Aorta (tissue), 5 donors: ENCODE measurements around the gene TMEM164. TPM values are rescaled to one million over a fixed set of nuclear protein-coding genes. Genes with fewer than 3 reads are reported as not detected.

ENCODE experiments used
- ATAC-seq: fragments of 200-7000 bp; cut with Tn5 transposase; one replicate; pipeline ENCODE4 v1.9.1; 2022; ENCODE audit warnings: moderate library complexity; ENCODE audit not compliant: low FRiP score
- DNase-seq, 2 donors: peaks; one replicate each; pipeline ENCODE4 v3.0.0-alpha.2; 2020
- H3K27ac ChIP-seq, 2 donors: one replicate each; pipeline ENCODE4 v1.5.1; 2013; ENCODE audit warnings: low read length in 2 of 2, mild to moderate bottlenecking in 2 of 2, moderate library complexity in 2 of 2, control low read depth in 1 of 2, inconsistent platforms in 1 of 2, low read depth in 1 of 2
- H3K27me3 ChIP-seq, 2 donors: one replicate each; pipeline ENCODE4 v1.6.1; 2013; ENCODE audit warnings: control low read depth in 1 of 2, low read length in 1 of 2, mild to moderate bottlenecking in 1 of 2, moderate library complexity in 1 of 2; ENCODE audit not compliant: insufficient read depth in 2 of 2, control insufficient read depth in 1 of 2
- H3K36me3 ChIP-seq, 2 donors: one replicate each; pipeline ENCODE4 v1.6.1; 2013; ENCODE audit warnings: control low read depth in 1 of 2, low read length in 1 of 2, mild to moderate bottlenecking in 1 of 2; ENCODE audit not compliant: insufficient read depth in 2 of 2, control insufficient read depth in 1 of 2
- H3K4me1 ChIP-seq, 2 donors: one replicate each; pipeline ENCODE4 v1.6.1; 2013; ENCODE audit warnings: low read length in 2 of 2, control low read depth in 1 of 2, mild to moderate bottlenecking in 1 of 2, moderate library complexity in 1 of 2; ENCODE audit not compliant: insufficient read depth in 2 of 2, control insufficient read depth in 1 of 2
- H3K4me3 ChIP-seq, 2 donors: one replicate each; pipeline ENCODE4 v1.5.1; 2013; ENCODE audit warnings: low read length in 2 of 2, control low read depth in 1 of 2, mild to moderate bottlenecking in 1 of 2
- H3K9me3 ChIP-seq: one replicate; pipeline ENCODE4 v1.6.1; 2013; ENCODE audit warnings: mild to moderate bottlenecking, low read length; ENCODE audit not compliant: control insufficient read depth
- WGBS, 2 donors: extraction: QIAGEN DNeasy Blood & Tissue Kit; methylation state at CpG; one replicate each; pipeline ENCODE4 v1.1.7; 2013; 5-methylcytosine and 5-hydroxymethylcytosine counted together
- intact Hi-C, 2 donors: fragments of 100-400 bp; cut with DNase I; formaldehyde crosslinking; loops; one replicate each; pipeline versions ENCODE4 v1.14.2 to v1.15.0; 2022
- polyA plus RNA-seq, 2 donors: library from polyadenylated mRNA; stranded (reverse); fragments of 200-250 nt; gene quantifications; one replicate each; pipeline ENCODE4 v1.2.3, GENCODE V29; 2013
- total RNA-seq, 2 donors: library from RNA; stranded (reverse); fragmentation: NEBNext Ultra II Directional; extraction: Animal tissue kit (Norgen Biotek cat#: 25700); gene quantifications; one replicate each; pipeline ENCODE4 v1.2.1, GENCODE V29; 2021
- donor health status: healthy with polysubstance abuse.
- donor health status: Bipolar disorder and iron deficiency.
- donor health status: DM: no; HTN: no; CAD: no.
- donor health status: DM: no; HTN: no; CAD: no.
- donor health status: DM: yes; HTN: yes; CAD: no.

The TMEM164 gene
- total and polyA plus RNA-seq, 4 donors: 7.8 to 18.3 (median 11.2) TPM

DNA sequence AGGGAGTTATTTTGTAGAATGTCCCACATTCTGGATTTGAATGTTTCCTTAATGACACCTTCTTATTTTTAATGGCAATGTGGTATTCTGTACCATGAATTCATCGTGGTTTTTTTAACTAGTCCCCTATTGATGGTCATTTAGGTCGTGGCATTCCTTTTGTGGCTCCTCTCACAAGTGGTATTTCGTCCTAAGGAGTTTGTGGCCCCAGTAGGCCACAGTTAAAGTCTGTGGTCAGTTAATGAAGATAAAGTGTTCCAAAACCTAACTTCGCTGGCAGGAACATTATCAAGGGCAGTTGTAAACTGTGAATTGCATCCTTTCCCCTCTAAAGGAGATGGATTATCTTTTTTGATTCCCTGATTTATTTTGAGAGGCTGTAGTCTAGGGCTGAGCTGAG lies 133.2 kb downstream of the TMEM164 start:
- Histone ChIP-seq H3K27ac (no peak overlapping the region), H3K36me3 (no peaks in the 10 kb centered on the region), H3K9me3 (no peaks in the 10 kb centered on the region), H3K4me3 (no peak overlapping the region), H3K4me1 (no peaks in the 10 kb centered on the region), H3K27me3 (no peaks in the 10 kb centered on the region)
- no peak for DNase-seq
- 57 to 96% methylated on average over 4 of the region's 4 CpGs for WGBS, 2 donors
- intact Hi-C loops: no loop called here
- ATAC-seq: no peak

- no peaks in the 10 kb centered on the region for H3K36me3 ChIP-seq
- H3K4me3 ChIP-seq: no peak overlapping the region
- no peaks in the 10 kb centered on the region for H3K9me3 ChIP-seq
- no peaks in the 10 kb centered on the region for H3K27me3 ChIP-seq
- H3K4me1 ChIP-seq: no peaks in the 10 kb centered on the region
- DNase-seq (no peak), ATAC-seq (no peak)
- intact Hi-C loops: no loop called here
- H3K27ac ChIP-seq: no peak overlapping the region
- WGBS, 2 donors: 88 to 99% methylated on average over 3 of the region's 3 CpGs
These were observed 135.6 kb downstream of the TMEM164 start for GRCh38 chrX:110138557-110138956.

DNA sequence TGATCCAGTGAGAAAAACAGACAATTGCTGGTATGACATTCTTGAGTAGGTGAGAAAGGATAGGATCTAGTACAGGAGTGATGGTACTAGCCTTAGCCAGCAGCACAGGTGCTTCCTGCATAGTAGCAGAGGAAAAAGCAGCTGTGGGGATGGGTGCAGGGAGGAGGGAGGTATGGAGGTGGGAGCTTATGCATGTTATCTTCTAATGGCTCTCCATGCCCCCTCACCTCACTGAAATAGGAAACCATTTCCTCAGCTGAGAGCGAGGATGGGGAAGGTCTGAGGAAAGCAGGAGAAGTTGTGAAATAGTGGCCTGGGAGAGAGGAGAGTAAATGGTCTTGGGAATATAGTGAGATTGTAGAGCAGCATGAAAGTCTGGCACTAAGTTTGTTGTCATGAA lies 136.3 kb downstream of the TMEM164 start:
- no peaks in the 10 kb centered on the region for H3K4me1 ChIP-seq
- 36 to 100% methylated on average over 1 of the region's 1 CpG for WGBS, 2 donors
- H3K27me3 ChIP-seq: no peaks in the 10 kb centered on the region
- H3K36me3 ChIP-seq: no peaks in the 10 kb centered on the region
- ATAC-seq (no peak), DNase-seq (no peak)
- no peak overlapping the region for H3K4me3 ChIP-seq
- no peak overlapping the region for H3K27ac ChIP-seq
- no peaks in the 10 kb centered on the region for H3K9me3 ChIP-seq
- intact Hi-C loops: no loop called here

GRCh38 chrX:110142096-110142495 lies 139.2 kb downstream of the TMEM164 start:
- Histone ChIP-seq H3K4me3 (no peak overlapping the region), H3K4me1 (peaks cover 0 to 2% of the 10 kb centered on the region in 2 donors), H3K36me3 (no peaks in the 10 kb centered on the region), H3K9me3 (no peaks in the 10 kb centered on the region), H3K27ac (no peak overlapping the region), H3K27me3 (no peaks in the 10 kb centered on the region)
- WGBS, 2 donors: 41 to 45% methylated on average over 5 of the region's 5 CpGs
- ATAC-seq: no peak
- no peak for DNase-seq
- intact Hi-C loops: loop anchor here in 1 of 2 donors (10.0 kb wide), 1 partner anchor 137 kb away; the partner anchor contains the start of gene TMEM164

GRCh38 chrX:110143454-110144210 lies 140.7 kb downstream of the TMEM164 start:
- intact Hi-C loops: loop anchor here in 1 of 2 donors (10.0 kb wide), 1 partner anchor 139 kb away; the partner anchor contains the start of gene TMEM164
- DNase-seq (no peak), ATAC-seq (peak; percentile 39)
- 7 to 14% methylated on average over 6 of the region's 6 CpGs for WGBS, 2 donors
- Histone ChIP-seq H3K36me3 (no peaks in the 10 kb centered on the region), H3K4me1 (peaks cover 0 to 2% of the 10 kb centered on the region in 2 donors), H3K4me3 (no peak overlapping the region), H3K27ac (peak overlapping the region in 1 of 2 donors; percentile 30), H3K27me3 (no peaks in the 10 kb centered on the region), H3K9me3 (no peaks in the 10 kb centered on the region)

- no peaks in the 10 kb centered on the region for H3K27me3 ChIP-seq
- peaks cover 0 to 2% of the 10 kb centered on the region in 2 donors for H3K4me1 ChIP-seq
- H3K4me3 ChIP-seq: no peak overlapping the region
- DNase-seq (no peak), ATAC-seq (no peak)
- H3K27ac ChIP-seq: peak overlapping the region in 1 of 2 donors; percentile 51
- no peaks in the 10 kb centered on the region for H3K9me3 ChIP-seq
- no peaks in the 10 kb centered on the region for H3K36me3 ChIP-seq
- intact Hi-C loops: loop anchor here (5.0 to 10.0 kb wide), 3 partner anchors 141 to 238 kb away; partner anchors contain the start of gene TMEM164 (in 1 of the 2)
These were observed 142.4 kb downstream of the TMEM164 start for GRCh38 chrX:110145311-110145710.

GRCh38 chrX:110145854-110146253 lies 142.9 kb downstream of the TMEM164 start:
- Histone ChIP-seq H3K4me3 (no peak overlapping the region), H3K9me3 (no peaks in the 10 kb centered on the region), H3K4me1 (peaks cover 0 to 2% of the 10 kb centered on the region in 2 donors), H3K27me3 (no peaks in the 10 kb centered on the region), H3K27ac (peak overlapping the region in 1 of 2 donors; percentile 51), H3K36me3 (no peaks in the 10 kb centered on the region)
- ATAC-seq (peak; percentile 60), DNase-seq (no peak)
- WGBS, 2 donors: 17% methylated on average over 4 of the region's 4 CpGs
- intact Hi-C loops: loop anchor here (5.0 to 10.0 kb wide), 3 partner anchors 141 to 239 kb away; partner anchors contain the start of gene TMEM164 (in 1 of the 2)

- ATAC-seq (peak; percentile 77), DNase-seq (no peak)
- H3K27ac ChIP-seq: no peak overlapping the region
- WGBS, 2 donors: 28 to 29% methylated on average over 2 of the region's 2 CpGs
- H3K9me3 ChIP-seq: no peaks in the 10 kb centered on the region
- intact Hi-C loops: loop anchor here (5.0 to 10.0 kb wide), 3 partner anchors 142 to 239 kb away; partner anchors contain the start of gene TMEM164 (in 1 of the 2)
- peaks cover 0 to 2% of the 10 kb centered on the region in 2 donors for H3K4me1 ChIP-seq
- H3K4me3 ChIP-seq: no peak overlapping the region
- no peaks in the 10 kb centered on the region for H3K36me3 ChIP-seq
- H3K27me3 ChIP-seq: no peaks in the 10 kb centered on the region
These were observed 143.6 kb downstream of the TMEM164 start for GRCh38 chrX:110146521-110146920.

- Histone ChIP-seq H3K27ac (no peak overlapping the region), H3K4me3 (no peak overlapping the region), H3K4me1 (no peaks in the 10 kb centered on the region), H3K27me3 (no peaks in the 10 kb centered on the region), H3K9me3 (no peaks in the 10 kb centered on the region), H3K36me3 (no peaks in the 10 kb centered on the region)
- intact Hi-C loops: no loop called here
- WGBS, 2 donors: 64 to 92% methylated on average over 2 of the region's 2 CpGs
- ATAC-seq: no peak
- no peak for DNase-seq
These were observed 150.3 kb downstream of the TMEM164 start for GRCh38 chrX:110153244-110153643.
